GM18517 (cell line): Measurements from ENCODE around the gene IL27RA.

Experiments used
- ATAC-seq: cut with Tn5 transposase; IDR thresholded peaks from one replicate; pipeline ENCODE4 v1.9.1; 2021; ENCODE audit warnings: mild to moderate bottlenecking, moderate library complexity; ENCODE audit not compliant: unreplicated experiment

Gene IL27RA

GRCh38 chr19:14056741-14057356 is 25.3 kb downstream of the IL27RA start:
- ATAC-seq = no peak

GRCh38 chr19:14058182-14059092 is 26.9 kb downstream of the IL27RA start:
- ATAC-seq = no peak

GRCh38 chr19:14059093-14059480 is 27.5 kb downstream of the IL27RA start:
- no peak for ATAC-seq

GRCh38 chr19:14059652-14060155 is 28.1 kb downstream of the IL27RA start:
- ATAC-seq = no peak

- no peak for ATAC-seq
Observed at GRCh38 chr19:14061081-14061749, 29.7 kb downstream of the IL27RA start.

GRCh38 chr19:14061751-14062557 is 30.4 kb downstream of the IL27RA start, which contains the start of gene PALM3:
TSS of gene PALM3 (minus strand) at chr19:14062076. CDS start at chr19:14061980, 96 bp downstream.
- no peak for ATAC-seq

GRCh38 chr19:14062558-14062855 is 30.9 kb downstream of the IL27RA start:
- ATAC-seq = no peak

GRCh38 chr19:14063105-14063504 is 31.5 kb downstream of the IL27RA start:
- ATAC-seq = no peak

GRCh38 chr19:14066134-14066533 is 34.6 kb downstream of the IL27RA start:
- no peak for ATAC-seq

- ATAC-seq = no peak
Observed at GRCh38 chr19:14070268-14071050, 38.9 kb downstream of the IL27RA start.

GRCh38 chr19:14072535-14073260 is 41.1 kb downstream of the IL27RA start, which contains the start of gene MISP3:
TSS of gene MISP3 (plus strand) at chr19:14072786. CDS start at chr19:14073310, 524 bp downstream.
- no peak for ATAC-seq

- ATAC-seq = peak; percentile 47
Observed at GRCh38 chr19:14073261-14073924, 41.8 kb downstream of the IL27RA start.

- ATAC-seq = no peak
Observed at GRCh38 chr19:14073925-14074838, 42.6 kb downstream of the IL27RA start.

GRCh38 chr19:14078411-14078810 is 46.8 kb downstream of the IL27RA start:
- ATAC-seq = no peak

GRCh38 chr19:14080887-14081796 is 49.6 kb downstream of the IL27RA start:
- ATAC-seq = peak; percentile 86

- ATAC-seq = no peak
Observed at GRCh38 chr19:14081797-14082674, 50.5 kb downstream of the IL27RA start.
